Dedifferentiated amniotic fluid mesenchymal stem cell (primary cell): ENCODE data around the gene ZDHHC3.

Experiments
- DNase-seq: peaks from one replicate; pipeline ENCODE4 v3.0.0-alpha.2; 2016; ENCODE audit errors: extremely low spot score

Gene ZDHHC3

DNA sequence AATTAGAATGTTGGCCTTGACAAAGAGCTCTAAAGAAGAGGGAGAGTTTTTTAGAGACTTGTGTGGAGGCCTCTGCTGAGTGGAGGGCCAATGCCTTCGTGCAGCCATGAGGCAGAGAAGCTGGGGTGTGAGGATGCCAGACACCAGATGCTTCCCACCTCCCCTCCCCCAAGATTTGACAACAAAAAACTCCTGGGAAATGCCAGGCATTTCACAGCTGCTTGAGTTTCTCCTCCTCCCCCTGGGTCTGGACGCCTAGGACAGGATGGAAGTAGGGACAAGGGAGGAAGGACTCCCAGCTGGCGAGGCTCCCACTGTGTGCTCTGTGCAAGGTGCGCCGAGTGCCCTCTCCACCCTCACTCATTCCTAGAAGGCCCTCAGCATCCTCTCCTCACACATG, 81.5 kb downstream of the ZDHHC3 start:
- DNase-seq = no peak

DNA sequence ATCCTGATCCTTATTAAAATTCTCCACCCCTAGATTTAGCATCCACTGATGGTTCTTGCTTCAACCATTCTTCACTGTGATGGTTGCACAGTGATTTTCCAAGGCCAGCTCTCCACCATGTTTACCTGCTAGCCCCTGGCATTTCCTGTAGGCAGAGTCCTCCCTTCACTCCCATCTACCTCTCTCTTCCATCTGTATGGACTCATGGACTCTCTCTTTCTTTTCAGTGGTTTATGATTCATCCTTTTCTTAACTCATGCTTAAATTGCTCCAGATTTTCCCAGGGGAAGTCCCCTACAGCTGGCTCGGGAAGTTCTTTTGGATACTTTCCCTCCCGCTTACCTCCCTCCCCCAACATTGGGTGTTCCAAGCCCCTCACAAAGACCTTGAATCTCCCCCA, 82.9 kb downstream of the ZDHHC3 start:
- no peak for DNase-seq

DNA sequence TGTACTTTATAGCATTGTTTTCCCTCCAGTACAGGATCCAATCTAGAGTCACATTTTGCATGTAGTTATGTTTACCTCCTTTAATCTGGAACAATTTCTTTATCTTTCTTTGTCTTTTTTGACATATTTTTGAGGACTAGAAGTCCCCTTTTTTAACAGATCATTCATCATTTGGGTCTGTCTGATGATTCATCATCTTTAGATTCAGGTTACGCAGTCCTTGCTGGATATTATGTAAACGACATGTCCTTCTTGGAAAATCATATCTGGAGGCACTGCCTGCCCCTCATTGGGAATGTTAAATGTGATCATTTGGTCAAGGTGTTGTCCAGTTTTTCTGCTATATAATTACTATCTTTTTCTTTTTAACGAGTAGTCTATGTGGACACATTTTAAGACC, 83.3 kb downstream of the ZDHHC3 start:
- DNase-seq = no peak

DNA sequence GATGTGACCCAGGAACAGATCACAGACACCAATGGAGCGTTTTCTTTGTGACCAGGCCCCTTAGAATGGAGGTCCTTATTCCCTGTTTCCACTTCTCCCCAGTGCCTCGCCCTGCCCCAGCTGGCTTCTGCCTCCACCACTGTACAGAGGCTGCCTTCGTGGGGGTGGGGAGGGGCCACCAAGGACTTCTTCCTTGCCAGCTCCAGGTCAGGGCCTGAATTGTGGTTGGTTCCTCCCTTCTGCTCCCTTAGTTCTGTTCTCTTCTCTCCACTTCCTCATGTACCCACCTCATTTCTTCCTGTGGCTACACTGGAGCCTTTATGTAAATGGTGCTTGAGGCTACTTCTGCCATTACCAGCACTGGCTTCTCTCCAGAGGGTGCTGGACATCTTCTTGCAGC, 85.1 kb downstream of the ZDHHC3 start:
- no peak for DNase-seq

DNA sequence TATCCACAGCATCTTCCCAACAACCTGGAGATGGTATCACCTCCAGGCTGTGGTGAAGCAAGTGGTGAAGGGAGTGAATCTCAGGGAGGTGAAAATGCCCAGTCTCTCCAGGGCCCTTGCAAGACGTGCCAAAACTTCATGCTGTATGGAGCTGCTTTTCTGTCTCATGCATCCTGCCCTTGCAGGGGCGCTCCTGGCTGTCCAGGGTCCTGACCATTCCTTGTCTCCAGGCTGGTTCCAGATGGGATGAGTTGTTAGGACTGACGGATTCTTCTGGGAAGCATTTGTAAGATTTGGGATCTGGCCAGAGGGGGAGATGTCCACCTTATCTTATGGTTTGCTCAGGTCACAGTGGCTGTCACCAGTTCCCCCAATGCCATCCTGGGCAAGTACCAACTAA, 85.7 kb downstream of the ZDHHC3 start:
- no peak for DNase-seq

DNA sequence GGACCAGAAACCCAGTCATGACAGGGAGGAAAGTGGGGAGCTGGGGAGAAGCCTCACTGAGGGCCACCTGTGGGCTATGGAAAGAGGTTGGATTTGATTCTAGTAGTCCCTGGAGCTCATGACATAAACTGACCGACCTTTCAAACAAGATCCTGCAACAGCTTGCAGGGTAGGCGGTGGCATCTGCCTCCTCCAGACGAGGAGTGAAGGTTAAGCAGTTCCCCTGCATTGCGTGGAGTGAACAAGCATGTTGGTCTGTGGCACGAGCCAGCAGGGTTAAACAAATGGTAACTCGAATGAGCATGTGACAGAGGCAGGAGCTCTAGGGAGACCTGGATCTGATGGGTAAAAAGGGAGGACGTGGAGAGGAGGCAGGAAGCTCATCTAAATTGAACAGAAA, 88.9 kb downstream of the ZDHHC3 start:
- no peak for DNase-seq

DNA sequence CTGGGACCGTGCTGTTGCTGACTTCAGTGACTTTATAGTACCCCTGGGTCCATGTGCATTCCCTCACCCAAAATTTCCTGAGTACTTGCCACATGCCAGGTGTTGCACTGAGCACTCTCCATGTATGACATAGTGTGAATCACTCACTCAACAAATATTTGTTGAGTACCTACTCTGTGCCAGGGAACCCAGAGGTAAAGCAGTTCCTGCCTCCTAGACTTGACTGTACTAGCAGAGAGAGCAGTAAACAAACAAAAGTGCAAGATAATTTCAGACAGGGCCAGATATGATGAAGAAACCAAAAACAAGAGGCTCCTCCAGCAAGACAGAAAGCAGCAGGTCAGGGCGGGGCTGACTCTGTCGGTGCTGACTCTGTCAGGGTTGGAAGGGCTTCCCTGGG, 89.4 kb downstream of the ZDHHC3 start:
- no peak for DNase-seq

DNA sequence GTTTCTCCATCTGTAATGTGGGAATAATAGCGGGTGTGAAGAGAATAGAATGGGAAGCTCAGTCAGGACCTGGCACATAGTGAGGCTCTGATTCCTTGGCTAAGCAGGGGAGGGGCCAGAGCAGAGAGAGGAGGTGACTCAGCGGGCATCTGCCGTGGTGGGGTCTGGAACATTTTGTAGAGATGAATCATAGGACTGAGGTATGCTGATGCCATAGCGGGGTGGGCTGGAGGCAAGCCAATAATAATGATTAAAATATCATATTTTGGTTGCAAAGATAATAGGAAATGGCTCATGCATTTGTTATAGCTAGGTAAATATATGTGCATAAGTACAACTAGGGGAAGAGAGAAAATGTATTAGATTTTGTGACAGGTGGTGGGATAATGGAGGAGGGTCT, 90.4 kb downstream of the ZDHHC3 start:
- DNase-seq = peak; percentile 83

DNA sequence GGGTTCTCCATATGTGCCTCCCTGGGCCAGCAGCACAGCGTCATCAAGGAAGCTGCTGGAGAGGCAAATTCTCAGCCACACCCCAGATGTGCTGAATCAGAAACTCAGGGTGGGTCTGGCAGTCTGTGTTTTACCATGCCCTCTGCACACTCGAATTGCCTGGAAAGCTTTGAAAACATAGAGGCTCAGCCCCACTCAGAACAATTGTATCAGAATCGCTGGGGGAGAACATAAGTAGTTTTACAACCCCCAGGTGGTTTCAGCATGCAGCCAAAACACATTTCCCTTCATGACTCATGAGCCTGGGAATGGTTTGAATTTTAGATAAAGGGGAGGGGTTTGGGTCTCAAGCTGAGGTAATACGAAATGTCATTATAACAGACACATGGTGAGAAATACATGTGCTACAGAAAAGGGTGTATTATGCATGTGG, 92.0 kb downstream of the ZDHHC3 start:
- DNase-seq = peak; percentile 64

DNA sequence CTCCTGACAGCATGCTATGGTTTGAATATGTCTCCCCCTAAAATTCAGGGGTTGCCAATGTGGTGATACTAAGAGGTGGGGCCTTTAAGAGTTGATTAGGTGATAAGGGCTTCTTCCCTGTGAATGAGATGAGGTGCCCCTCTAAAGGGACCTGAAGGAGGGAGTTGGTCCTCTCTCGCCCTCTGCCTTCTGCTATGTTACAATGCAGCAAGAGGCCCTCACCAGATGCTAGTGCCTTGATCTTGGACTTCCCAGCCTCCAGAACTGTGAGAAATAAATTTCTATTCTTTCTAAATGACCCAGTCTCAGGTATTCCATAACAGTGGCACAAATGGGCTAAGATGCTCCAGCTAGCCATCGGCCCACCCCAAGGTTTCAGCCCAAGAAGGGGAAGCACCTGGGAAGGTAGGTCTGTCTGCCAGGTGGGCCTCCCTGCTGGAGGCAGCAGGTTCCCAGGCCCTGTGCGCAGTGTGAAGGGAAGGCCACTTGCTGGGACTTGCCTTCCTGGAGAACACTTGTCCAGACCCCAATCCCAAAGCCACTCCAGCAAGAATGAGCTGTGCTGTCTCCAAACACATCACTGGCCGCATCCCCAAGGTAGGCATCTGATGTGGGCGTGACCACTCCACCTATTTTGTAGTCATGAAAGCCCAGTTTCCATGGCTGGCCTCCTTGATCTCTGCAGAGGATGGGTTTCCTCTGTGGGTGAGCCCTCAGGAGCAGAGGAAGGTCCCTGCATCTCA, 92.6 kb downstream of the ZDHHC3 start:
- no peak for DNase-seq

DNA sequence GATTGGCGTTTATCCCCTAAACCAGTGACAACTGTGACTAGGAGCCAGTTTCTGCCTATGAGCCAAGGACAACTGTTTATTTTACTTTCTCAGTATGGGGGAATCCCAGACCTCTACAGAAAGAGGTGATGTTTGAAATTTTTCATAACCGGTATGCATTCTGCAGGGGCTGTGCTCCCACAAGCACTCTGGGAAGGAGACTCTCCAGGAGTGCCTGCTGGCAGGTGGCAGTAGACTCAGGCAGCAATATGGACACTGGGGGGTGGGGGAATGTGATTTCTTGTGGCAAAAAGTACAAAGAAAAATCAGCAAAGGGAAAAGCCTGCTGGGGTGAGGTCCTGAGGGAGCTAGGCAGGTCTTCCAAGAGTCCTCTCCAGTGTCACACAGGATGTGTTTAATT, 95.7 kb downstream of the ZDHHC3 start:
- DNase-seq = no peak

DNA sequence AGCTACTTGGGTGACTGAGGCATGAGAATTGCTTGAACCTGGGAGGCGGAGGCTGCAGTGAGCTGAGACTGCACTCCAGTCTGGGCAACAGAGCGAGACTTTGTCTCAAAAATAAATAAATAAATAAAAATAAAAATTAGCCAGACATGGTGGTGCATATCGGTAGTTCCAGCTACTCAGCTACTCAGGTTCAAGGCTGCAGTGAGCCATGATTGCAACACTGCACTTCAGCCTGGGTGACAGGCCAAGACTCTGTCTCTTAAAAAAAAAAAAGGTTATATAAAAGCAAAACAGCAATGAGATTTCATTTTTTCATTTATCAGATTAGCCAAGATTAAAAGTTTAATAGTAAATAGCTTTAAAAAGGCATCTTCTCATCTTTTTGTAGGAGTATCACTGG, 98.6 kb downstream of the ZDHHC3 start:
- no peak for DNase-seq

DNA sequence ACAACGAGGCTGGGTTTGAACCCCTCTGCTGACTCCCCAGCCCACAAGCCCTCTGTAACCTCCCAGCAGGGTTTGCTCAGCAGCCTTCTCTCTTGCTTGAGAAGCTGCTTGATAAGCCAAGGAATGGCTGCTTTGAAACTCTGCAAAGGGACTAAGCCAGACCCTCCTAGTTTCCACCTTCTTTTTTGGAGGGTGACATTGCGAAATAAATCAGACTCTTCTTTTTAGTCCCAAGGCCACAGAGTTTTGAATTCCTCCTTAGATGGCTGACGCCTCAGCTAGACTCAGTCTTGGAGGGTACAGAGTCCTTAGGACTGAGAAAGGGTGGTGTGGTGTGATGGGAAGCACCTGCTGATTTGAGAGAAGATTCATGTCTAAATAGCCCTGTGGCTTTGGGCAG, 100.4 kb downstream of the ZDHHC3 start:
- DNase-seq = no peak
